ENCODE data around the gene CIPC. TPM values are rescaled to one million over a fixed set of nuclear protein-coding genes. Genes with fewer than 3 reads are reported as not detected.

Gene CIPC
- total RNA-seq, 1 donor from 2014 or later = 43.2 TPM

- peaks cover 24% of the 10 kb centered on the region for H3K4me1 ChIP-seq
- H3K27ac ChIP-seq = no peak overlapping the region
- intact Hi-C loops (cut with DNase I) = no loop called here
- no peaks in the 10 kb centered on the region for H3K36me3 ChIP-seq
- peaks cover 4% of the 10 kb centered on the region for H3K27me3 ChIP-seq
- TF ChIP-seq CTCF (IDR thresholded peaks at IDR 0.05) (no peak), POLR2A (IDR thresholded peaks at IDR 0.05) (no peak), POLR2AphosphoS5 (IDR thresholded peaks at IDR 0.05; ENCODE audit: insufficient read depth in 1 of 2, low read depth in 1 of 2) (no peak)
- H3K9me3 ChIP-seq = no peaks in the 10 kb centered on the region
- no peak overlapping the region for H3K4me3 ChIP-seq
- DNase-seq (ENCODE audit: extremely low spot score in 2 of 2) = no peak
Measured at GRCh38 chr14:77144412-77145115, 46.5 kb downstream of the CIPC start.

GRCh38 chr14:77145975-77146740 is 48.1 kb downstream of the CIPC start:
- TF ChIP-seq POLR2AphosphoS5 (IDR thresholded peaks at IDR 0.05; ENCODE audit: insufficient read depth in 1 of 2, low read depth in 1 of 2) (no peak), CTCF (IDR thresholded peaks at IDR 0.05) (no peak), POLR2A (IDR thresholded peaks at IDR 0.05) (no peak)
- Histone ChIP-seq H3K27me3 (no peaks in the 10 kb centered on the region), H3K36me3 (no peaks in the 10 kb centered on the region), H3K4me1 (peaks cover 8% of the 10 kb centered on the region), H3K27ac (no peak overlapping the region), H3K4me3 (no peak overlapping the region), H3K9me3 (no peaks in the 10 kb centered on the region)
- no peak for DNase-seq (ENCODE audit: extremely low spot score in 2 of 2)
- intact Hi-C loops (cut with DNase I) = no loop called here

- TF ChIP-seq POLR2AphosphoS5 (IDR thresholded peaks at IDR 0.05; ENCODE audit: insufficient read depth in 1 of 2, low read depth in 1 of 2) (no peak), CTCF (IDR thresholded peaks at IDR 0.05) (no peak), POLR2A (IDR thresholded peaks at IDR 0.05) (no peak)
- Histone ChIP-seq H3K4me3 (no peak overlapping the region), H3K9me3 (no peaks in the 10 kb centered on the region), H3K27me3 (no peaks in the 10 kb centered on the region), H3K27ac (no peak overlapping the region), H3K4me1 (no peaks in the 10 kb centered on the region), H3K36me3 (no peaks in the 10 kb centered on the region)
- no peak for DNase-seq (ENCODE audit: extremely low spot score in 2 of 2)
- intact Hi-C loops (cut with DNase I) = no loop called here
Measured at GRCh38 chr14:77148510-77149231, 50.6 kb downstream of the CIPC start.

GRCh38 chr14:77151245-77151644 is 53.2 kb downstream of the CIPC start:
- TF ChIP-seq CTCF (IDR thresholded peaks at IDR 0.05) = no peak
- TF ChIP-seq POLR2A (IDR thresholded peaks at IDR 0.05) = no peak
- no peak for TF ChIP-seq POLR2AphosphoS5 (IDR thresholded peaks at IDR 0.05; ENCODE audit: insufficient read depth in 1 of 2, low read depth in 1 of 2)
- no peaks in the 10 kb centered on the region for H3K27me3 ChIP-seq
- no peaks in the 10 kb centered on the region for H3K9me3 ChIP-seq
- H3K27ac ChIP-seq = no peak overlapping the region
- H3K4me3 ChIP-seq = no peak overlapping the region
- intact Hi-C loops (cut with DNase I) = no loop called here
- no peaks in the 10 kb centered on the region for H3K36me3 ChIP-seq
- no peak for DNase-seq (ENCODE audit: extremely low spot score in 2 of 2)
- no peaks in the 10 kb centered on the region for H3K4me1 ChIP-seq
